MM.1S (cell line): ENCODE data around the gene PTPRN.

ENCODE experiments used
- DNase-seq: peaks from one replicate; pipeline ENCODE4 v3.0.0-alpha.2; 2015
- H2AFZ ChIP-seq: fragments of 300-600 bp; sonication (generic); 2 replicates; pipeline ENCODE4 v1.6.0; 2016; ENCODE audit warnings: antibody characterized with exemption, low read length
- H3F3A ChIP-seq: fragments of 300-600 bp; sonication (generic); 2 replicates; pipeline ENCODE4 v1.6.1; 2016; ENCODE audit warnings: mild to moderate bottlenecking, antibody characterized with exemption, low read length, moderate library complexity, mixed read lengths; ENCODE audit not compliant: insufficient read depth
- H3K27ac ChIP-seq: fragments of 300-600 bp; sonication (generic); 2 replicates; pipeline ENCODE4 v1.5.1; 2016; ENCODE audit warnings: mild to moderate bottlenecking, low read length
- H3K27me3 ChIP-seq: fragments of 300-600 bp; sonication (generic); replicated peaks from 2 replicates; pipeline ENCODE4 v1.6.0; 2016; ENCODE audit warnings: low read length; ENCODE audit not compliant: insufficient read depth
- H3K36me3 ChIP-seq: fragments of 300-600 bp; sonication (generic); replicated peaks from 2 replicates; pipeline ENCODE4 v1.6.1; 2016; ENCODE audit warnings: mild to moderate bottlenecking, low read length, mixed read lengths; ENCODE audit not compliant: insufficient read depth
- H3K4me1 ChIP-seq: fragments of 300-600 bp; sonication (generic); 2 replicates; pipeline ENCODE4 v1.6.1; 2016; ENCODE audit warnings: low read length, mixed read lengths
- H3K4me2 ChIP-seq: fragments of 300-600 bp; sonication (generic); 2 replicates; pipeline ENCODE4 v1.6.0; 2016; ENCODE audit warnings: low read depth, low read length
- H3K4me3 ChIP-seq: fragments of 300-600 bp; sonication (generic); 2 replicates; pipeline ENCODE4 v1.5.1; 2016; ENCODE audit warnings: low read length, mixed read lengths
- H3K79me2 ChIP-seq: fragments of 300-600 bp; sonication (generic); 2 replicates; pipeline ENCODE4 v1.6.1; 2016; ENCODE audit warnings: mixed run types, low read length, mixed read lengths
- H3K9ac ChIP-seq: fragments of 300-600 bp; sonication (generic); 2 replicates; pipeline ENCODE4 v1.6.1; 2016; ENCODE audit warnings: low read length, mixed read lengths
- H3K9me2 ChIP-seq: fragments of 300-600 bp; sonication (generic); replicated peaks from 2 replicates; pipeline ENCODE4 v1.6.1; 2016; ENCODE audit warnings: mild to moderate bottlenecking, low read length, mixed read lengths; ENCODE audit not compliant: insufficient read depth
- H3K9me3 ChIP-seq: fragments of 300-600 bp; sonication (generic); replicated peaks from 2 replicates; pipeline ENCODE4 v1.6.1; 2016; ENCODE audit warnings: mild to moderate bottlenecking, low read length, mixed read lengths; ENCODE audit not compliant: insufficient read depth
- H4K20me1 ChIP-seq: fragments of 300-600 bp; sonication (generic); 2 replicates; pipeline ENCODE4 v1.6.1; 2016; ENCODE audit warnings: mild to moderate bottlenecking, low read length, moderate library complexity, mixed read lengths; ENCODE audit not compliant: insufficient read depth
- EZH2 ChIP-seq: fragments of 300-600 bp; sonication (generic); optimal IDR thresholded peaks from 2 replicates; pipeline ENCODE3; 2017; ENCODE audit warnings: low read depth, mild to moderate bottlenecking, antibody characterized with exemption, low read length, mixed read lengths
- EZH2phosphoT487 ChIP-seq: fragments of 300-600 bp; sonication (generic); IDR thresholded peaks from 2 replicates; pipeline ENCODE4 v1.6.1; 2018; ENCODE audit warnings: antibody characterized with exemption, low read length
- TF ChIP-seq, protein P1 (sequence below): fragments of 300-600 bp; sonication (generic); IDR thresholded peaks from 2 replicates; pipeline ENCODE4 v1.5.1; 2016; ENCODE audit warnings: antibody characterized with exemption, low read length, mixed read lengths

The PTPRN gene

DNA sequence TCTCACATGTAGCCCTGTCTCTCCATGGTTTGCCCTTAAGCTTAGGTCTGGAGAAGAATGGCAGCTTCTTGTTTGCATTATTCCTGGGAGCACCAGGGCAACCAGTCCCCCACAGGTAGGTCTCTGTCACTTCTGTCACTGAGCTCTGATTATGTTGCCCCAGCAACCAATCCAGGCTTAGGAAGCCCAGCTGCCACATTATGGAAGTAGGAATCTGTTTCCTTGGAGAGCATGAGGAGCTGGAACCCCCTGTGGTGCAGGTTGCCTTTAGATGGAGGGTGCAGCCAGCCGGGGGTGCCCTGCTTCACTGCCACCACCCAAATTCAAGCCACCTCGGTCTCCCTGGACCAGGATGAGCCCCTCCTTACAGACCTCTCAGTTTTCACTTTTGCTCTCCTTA is 18.5 kb upstream of the PTPRN start:
- Histone ChIP-seq H2AFZ (no peak overlapping the region), H3K9me3 (no peaks in the 10 kb centered on the region), H3K4me1 (no peaks in the 10 kb centered on the region), H4K20me1 (no peaks in the 10 kb centered on the region), H3K4me3 (no peak overlapping the region), H3K27me3 (0 out of 2 replicates have a peak, but pooled peaks cover 14% of the 10 kb centered on the region), H3K9ac (no peak overlapping the region), H3K9me2 (no peaks in the 10 kb centered on the region), H3F3A (no peaks in the 10 kb centered on the region), H3K36me3 (no peaks in the 10 kb centered on the region), H3K27ac (no peak overlapping the region), H3K79me2 (no peaks in the 10 kb centered on the region), H3K4me2 (no peak overlapping the region)
- no peak for TF ChIP-seq EZH2
- TF ChIP-seq, protein P1, sequence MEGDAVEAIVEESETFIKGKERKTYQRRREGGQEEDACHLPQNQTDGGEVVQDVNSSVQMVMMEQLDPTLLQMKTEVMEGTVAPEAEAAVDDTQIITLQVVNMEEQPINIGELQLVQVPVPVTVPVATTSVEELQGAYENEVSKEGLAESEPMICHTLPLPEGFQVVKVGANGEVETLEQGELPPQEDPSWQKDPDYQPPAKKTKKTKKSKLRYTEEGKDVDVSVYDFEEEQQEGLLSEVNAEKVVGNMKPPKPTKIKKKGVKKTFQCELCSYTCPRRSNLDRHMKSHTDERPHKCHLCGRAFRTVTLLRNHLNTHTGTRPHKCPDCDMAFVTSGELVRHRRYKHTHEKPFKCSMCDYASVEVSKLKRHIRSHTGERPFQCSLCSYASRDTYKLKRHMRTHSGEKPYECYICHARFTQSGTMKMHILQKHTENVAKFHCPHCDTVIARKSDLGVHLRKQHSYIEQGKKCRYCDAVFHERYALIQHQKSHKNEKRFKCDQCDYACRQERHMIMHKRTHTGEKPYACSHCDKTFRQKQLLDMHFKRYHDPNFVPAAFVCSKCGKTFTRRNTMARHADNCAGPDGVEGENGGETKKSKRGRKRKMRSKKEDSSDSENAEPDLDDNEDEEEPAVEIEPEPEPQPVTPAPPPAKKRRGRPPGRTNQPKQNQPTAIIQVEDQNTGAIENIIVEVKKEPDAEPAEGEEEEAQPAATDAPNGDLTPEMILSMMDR = no peak
- no peak for TF ChIP-seq EZH2phosphoT487
- DNase-seq = no peak

DNA sequence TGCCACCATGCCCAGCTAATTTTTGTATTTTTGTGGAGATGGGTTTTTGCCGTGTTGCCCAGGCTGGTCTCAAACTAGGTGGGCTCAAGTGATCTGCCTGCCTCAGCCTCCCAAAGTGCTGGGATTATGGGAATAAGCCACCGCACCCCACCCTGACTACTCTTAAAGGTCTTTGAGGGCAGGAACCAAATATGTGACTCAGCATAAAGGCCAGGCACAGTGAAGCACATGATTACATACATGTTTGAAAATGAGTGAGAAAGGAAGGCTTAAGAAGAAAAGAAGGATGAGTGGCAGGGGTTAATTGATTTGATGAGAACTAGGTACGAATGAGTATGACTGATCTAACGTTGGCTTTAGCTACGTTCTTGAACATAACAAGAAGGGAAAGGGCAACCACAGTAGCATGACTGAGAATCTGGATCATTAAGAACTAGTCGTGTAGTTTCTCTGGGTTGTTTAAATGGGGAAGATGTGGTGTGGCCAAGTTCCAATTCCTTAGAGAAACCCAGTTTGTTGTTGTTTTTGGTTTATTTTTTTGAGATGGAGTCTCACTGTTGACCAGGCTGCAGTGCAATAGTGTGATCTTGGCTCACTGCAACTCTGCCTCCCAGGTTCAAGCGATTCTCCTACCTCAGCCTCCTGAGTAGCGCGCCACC is 16.6 kb upstream of the PTPRN start:
- TF ChIP-seq, protein P1 = no peak
- TF ChIP-seq EZH2 = no peak
- no peak for TF ChIP-seq EZH2phosphoT487
- Histone ChIP-seq H3K79me2 (no peaks in the 10 kb centered on the region), H3K36me3 (no peaks in the 10 kb centered on the region), H3K4me3 (no peak overlapping the region), H3K4me1 (no peaks in the 10 kb centered on the region), H3K4me2 (no peak overlapping the region), H2AFZ (no peak overlapping the region), H4K20me1 (no peaks in the 10 kb centered on the region), H3K9ac (no peak overlapping the region), H3K27ac (no peak overlapping the region), H3K9me2 (no peaks in the 10 kb centered on the region), H3K9me3 (no peaks in the 10 kb centered on the region), H3K27me3 (0 out of 2 replicates have a peak, but pooled peaks cover 7% of the 10 kb centered on the region), H3F3A (0 out of 2 replicates have a peak, but pooled peaks cover 3% of the 10 kb centered on the region)
- no peak for DNase-seq

DNA sequence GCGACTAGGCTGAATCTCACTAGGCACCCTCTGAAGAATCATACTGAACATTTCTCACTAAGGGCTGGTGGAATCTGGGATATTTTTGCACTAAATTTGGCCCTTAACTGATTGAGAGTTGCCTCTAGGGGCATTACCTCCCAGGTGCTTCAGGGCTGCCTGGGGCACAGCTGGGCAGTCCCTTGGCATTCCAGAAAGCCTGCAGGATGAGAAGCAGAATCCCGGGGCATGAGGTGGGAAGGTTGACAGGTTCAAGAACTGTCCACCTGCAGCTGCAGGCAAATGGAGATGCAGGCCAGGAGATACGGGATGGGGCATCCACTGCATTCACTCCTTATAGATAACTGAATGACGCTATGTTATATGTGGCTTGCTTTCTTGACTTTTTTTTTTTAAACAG is 15.9 kb upstream of the PTPRN start:
- Histone ChIP-seq H3K27me3 (0 out of 2 replicates have a peak, but pooled peaks cover 5% of the 10 kb centered on the region), H3K4me2 (no peak overlapping the region), H3K9me3 (no peaks in the 10 kb centered on the region), H3K36me3 (no peaks in the 10 kb centered on the region), H3K4me1 (no peaks in the 10 kb centered on the region), H3K4me3 (no peak overlapping the region), H3K27ac (no peak overlapping the region), H3K9ac (no peak overlapping the region), H2AFZ (no peak overlapping the region), H3K79me2 (no peaks in the 10 kb centered on the region), H4K20me1 (no peaks in the 10 kb centered on the region), H3K9me2 (no peaks in the 10 kb centered on the region), H3F3A (0 out of 2 replicates have a peak, but pooled peaks cover 4% of the 10 kb centered on the region)
- TF ChIP-seq, protein P1 = no peak
- TF ChIP-seq EZH2phosphoT487 (no peak), EZH2 (no peak)
- no peak for DNase-seq
